Suprapubic skin (tissue), 4 donors: ENCODE results near the gene PDE11A.

Source experiments
- CTCF ChIP-seq, 2 donors: fragments of 200-600 bp in 1 of 2; fragments of 450-650 bp in 1 of 2; sonication (generic) in 1 of 2; IDR thresholded peaks; one replicate each; pipeline ENCODE4 v1.5.1; 2016 to 2019; ENCODE audit warnings: antibody characterized with exemption in 2 of 2, mild to moderate bottlenecking in 1 of 2, moderate library complexity in 1 of 2
- EP300 ChIP-seq: sonication (generic); formaldehyde crosslinking; IDR thresholded peaks from one replicate; pipeline ENCODE4 v1.6.1; 2017; ENCODE audit warnings: antibody characterized with exemption
- POLR2AphosphoS5 ChIP-seq, 3 donors: sonication (generic); formaldehyde crosslinking; IDR thresholded peaks; one replicate each; pipeline ENCODE4 v1.6.1; 2017; ENCODE audit warnings: antibody characterized with exemption in 3 of 3

GRCh38 chr2:177989029-177989885 lies 83.3 kb downstream of the PDE11A start:
- TF ChIP-seq EP300 (no peak), POLR2AphosphoS5 (IDR thresholded peaks at IDR 0.05) (no peak), CTCF (IDR thresholded peaks at IDR 0.05) (no peak)
